GM19455 (cell line): ENCODE measurements around the gene KDM6B.
A peak's percentile ranks its signal among the peaks of the same experiment; 100 is the strongest.

Experiments used
- ATAC-seq: cut with Tn5 transposase; IDR thresholded peaks from one replicate; pipeline ENCODE4 v1.9.1; 2021; ENCODE audit not compliant: unreplicated experiment

KDM6B gene

GRCh38 chr17:7818746-7819645 lies 15.0 kb upstream of the KDM6B start:
- no peak for ATAC-seq

DNA sequence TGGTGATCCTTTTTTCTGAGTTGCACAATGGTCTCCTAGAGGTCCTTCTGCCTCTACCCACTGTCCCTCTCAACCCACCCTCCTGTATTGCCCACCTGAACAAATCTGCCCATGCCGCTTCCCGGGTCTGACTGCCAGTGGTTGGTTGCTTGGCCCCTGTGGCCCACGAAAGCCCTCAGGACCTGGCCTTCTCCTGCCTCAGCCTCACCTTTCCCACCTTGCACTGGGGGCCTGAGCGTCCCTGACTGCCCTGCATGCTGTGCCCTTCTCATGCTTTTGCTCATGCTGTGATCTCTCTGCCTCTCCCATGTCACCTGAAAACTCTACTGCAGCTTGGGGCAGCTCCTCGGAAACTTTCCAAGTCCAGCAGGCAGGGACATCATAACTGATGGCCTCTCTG lies 13.8 kb upstream of the KDM6B start:
- no peak for ATAC-seq

GRCh38 chr17:7822126-7822525 lies 11.9 kb upstream of the KDM6B start:
- no peak for ATAC-seq

- no peak for ATAC-seq
Observed at GRCh38 chr17:7823581-7824001, 10.4 kb upstream of the KDM6B start.

GRCh38 chr17:7824021-7824924 lies 9.7 kb upstream of the KDM6B start:
- ATAC-seq = no peak

GRCh38 chr17:7825206-7825990 lies 8.6 kb upstream of the KDM6B start:
- ATAC-seq = no peak

GRCh38 chr17:7830616-7831015 lies 3.4 kb upstream of the KDM6B start:
- no peak for ATAC-seq

DNA sequence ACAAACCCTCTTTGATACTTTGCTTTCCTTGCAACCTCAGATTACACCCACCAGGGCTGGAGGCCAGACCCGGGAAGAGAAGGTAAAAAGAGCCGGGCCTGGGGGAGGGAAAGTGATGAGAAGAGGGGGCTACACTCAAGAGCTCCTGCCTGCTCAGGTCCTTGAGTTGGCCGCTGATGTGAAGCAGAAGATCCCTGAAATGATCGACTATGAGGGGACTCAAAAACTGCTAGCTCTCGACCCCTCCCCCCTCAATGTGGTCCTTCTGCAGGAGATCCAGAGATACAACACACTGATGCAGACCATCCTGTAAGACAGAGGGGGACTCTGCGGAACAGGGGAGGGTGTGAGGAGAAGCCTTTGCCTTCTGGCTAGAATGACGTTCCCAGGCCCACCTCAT lies 2.8 kb upstream of the KDM6B start:
- ATAC-seq = no peak

DNA sequence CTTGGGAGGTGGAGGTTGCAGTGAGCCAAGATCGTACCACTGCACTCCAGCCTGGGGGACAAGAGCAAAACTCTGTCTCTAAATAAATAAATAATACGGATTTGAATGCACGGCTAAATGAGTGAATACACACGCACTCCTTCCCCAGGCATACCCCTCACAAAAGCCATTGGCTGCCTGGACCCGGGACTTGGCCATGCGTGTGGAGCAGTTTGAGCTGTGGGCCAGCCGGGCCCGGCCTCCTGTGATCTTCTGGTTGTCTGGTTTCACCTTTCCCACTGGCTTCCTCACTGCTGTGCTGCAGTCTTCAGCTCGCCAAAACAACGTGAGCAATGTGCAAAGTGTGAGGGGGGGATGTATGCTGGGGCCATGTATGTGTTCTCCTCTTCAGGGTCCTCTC lies 1.6 kb upstream of the KDM6B start:
- ATAC-seq = no peak

DNA sequence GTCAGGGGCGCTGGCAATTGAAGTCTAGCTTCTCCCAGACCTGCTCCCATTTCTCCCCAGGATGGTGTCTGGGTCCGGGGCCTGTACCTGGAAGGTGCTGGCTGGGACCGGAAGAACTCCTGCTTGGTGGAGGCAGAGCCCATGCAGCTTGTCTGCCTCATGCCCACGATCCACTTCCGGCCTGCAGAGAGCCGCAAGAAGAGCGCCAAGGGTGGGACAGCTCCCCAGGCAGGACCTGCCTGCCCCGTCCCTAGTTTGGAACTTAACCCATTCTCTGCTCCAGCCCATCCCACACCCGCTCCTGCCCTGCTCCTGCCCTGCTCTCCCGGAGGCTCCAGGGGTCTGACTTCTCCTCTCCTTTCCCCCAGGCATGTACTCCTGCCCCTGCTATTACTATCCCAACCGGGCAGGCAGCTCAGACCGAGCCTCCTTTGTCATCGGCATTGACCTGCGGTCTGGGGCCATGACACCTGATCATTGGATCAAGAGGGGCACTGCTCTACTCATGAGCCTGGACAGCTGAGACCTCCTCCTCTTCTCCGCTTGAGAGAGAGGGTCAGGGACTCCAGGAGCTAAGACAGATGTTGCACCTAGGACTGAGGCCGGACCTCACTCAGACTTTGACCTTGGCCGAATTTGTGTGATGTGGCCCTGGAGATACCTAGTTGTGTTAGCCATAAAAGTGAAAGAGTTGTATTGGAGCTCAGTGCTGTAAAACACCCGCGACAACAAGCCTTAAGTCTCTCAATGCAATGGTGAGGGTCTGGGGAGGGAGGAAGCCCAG lies 814 bp upstream of the KDM6B start:
- no peak for ATAC-seq

DNA sequence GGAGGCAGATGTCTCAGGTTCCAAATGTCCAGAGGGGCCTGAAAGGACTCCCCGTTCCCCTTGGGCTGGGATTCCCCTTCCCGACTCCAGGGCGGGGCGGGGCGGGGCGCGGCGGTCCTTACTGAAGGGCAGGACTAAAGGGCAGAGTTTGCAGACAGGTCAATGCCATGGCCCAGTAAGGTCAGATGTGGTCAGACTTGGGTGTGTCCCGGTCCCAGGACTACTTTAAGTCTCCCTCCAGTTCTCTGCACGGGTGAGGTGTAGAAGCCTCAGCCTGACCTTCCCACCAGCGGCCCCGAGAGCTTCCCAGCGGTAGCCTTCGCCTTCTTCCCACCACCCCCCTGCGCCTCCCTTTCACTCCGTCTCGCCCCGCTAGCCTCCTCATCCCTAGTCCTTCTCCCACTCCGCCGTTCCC lies 532 bp downstream of the KDM6B start:
- no peak for ATAC-seq

- ATAC-seq = peak; percentile 50
Observed at GRCh38 chr17:7834957-7835813, 1.2 kb downstream of the KDM6B start.

- ATAC-seq = peak; percentile 22
Observed at GRCh38 chr17:7835814-7836595, 2.0 kb downstream of the KDM6B start.

GRCh38 chr17:7836596-7837407 lies 2.8 kb downstream of the KDM6B start:
- ATAC-seq = no peak

GRCh38 chr17:7837408-7838088 lies 3.5 kb downstream of the KDM6B start:
- no peak for ATAC-seq

GRCh38 chr17:7838090-7839075 lies 4.4 kb downstream of the KDM6B start:
- ATAC-seq = no peak
